Panc1 (cell line): ENCODE measurements around the gene PIP5K1C. TPM values are rescaled to one million over a fixed set of nuclear protein-coding genes. Genes with fewer than 3 reads are reported as not detected.

ENCODE experiments used
- ATAC-seq: fragments of 200-7000 bp; cut with Tn5 transposase; 2 replicates; pipeline ENCODE4 v1.9.1; 2020; ENCODE audit warnings: mild to moderate bottlenecking, moderate library complexity
- BruUV-seq: library from RNA; stranded (reverse); fragments of 400-500 nt; replicated peaks from 2 replicates; lab custom pipeline; 2021; lab: Mats Ljungman, UMichigan
- CTCF ChIA-PET: fragments of 300-600 bp; sonication (Branson Sonifier 250); formaldehyde crosslinking; loops from one replicate; lab custom pipeline; 2022; ENCODE audit warnings: antibody characterized with exemption; lab: Charles Lee
- POLR2A ChIA-PET: fragments of 300-600 bp; sonication (Branson Sonifier 250); formaldehyde crosslinking; loops from one replicate; lab custom pipeline; 2022; ENCODE audit warnings: antibody characterized with exemption; lab: Charles Lee
- DNase-seq: peaks from one replicate; pipeline ENCODE4 v3.0.0-alpha.2; 2010; ENCODE audit warnings: low read depth, low spot score
- H3K27ac ChIP-seq: 2 replicates; pipeline ENCODE4 v1.5.1; 2011; ENCODE audit warnings: mild to moderate bottlenecking, low read length, inconsistent platforms
- H3K27me3 ChIP-seq: fragments of 200-500 bp; sonication (Bioruptor generic); 2 replicates; pipeline ENCODE4 v1.6.0; 2014; ENCODE audit warnings: low read length, inconsistent platforms; ENCODE audit not compliant: control insufficient read depth, insufficient read depth
- H3K36me3 ChIP-seq: fragments of 200-500 bp; sonication (Bioruptor generic); 2 replicates; pipeline ENCODE4 v1.5.1; 2014; ENCODE audit warnings: inconsistent platforms, mild to moderate bottlenecking, low read length, moderate library complexity; ENCODE audit not compliant: control insufficient read depth, insufficient read depth
- H3K4me1 ChIP-seq: 2 replicates; pipeline ENCODE4 v1.5.1; 2011; ENCODE audit warnings: inconsistent platforms, mild to moderate bottlenecking, low read length, moderate library complexity; ENCODE audit not compliant: control insufficient read depth, insufficient read depth
- H3K4me3 ChIP-seq, 2 experiments: 2 replicates each; pipeline ENCODE4 v1.5.1; 2011 to 2012; ENCODE audit warnings: low read depth in 2 of 2, low read length in 2 of 2, mild to moderate bottlenecking in 2 of 2, inconsistent platforms in 1 of 2, moderate library complexity in 1 of 2
- H3K9me3 ChIP-seq: fragments of 200-500 bp; sonication (Bioruptor generic); 2 replicates; pipeline ENCODE4 v1.5.1; 2014; ENCODE audit warnings: low read depth, mild to moderate bottlenecking, inconsistent platforms, low read length, moderate library complexity; ENCODE audit not compliant: control insufficient read depth, insufficient read depth
- POLR2AphosphoS5 ChIP-seq: IDR thresholded peaks from 2 replicates; pipeline ENCODE4 v1.6.1; 2012; ENCODE audit warnings: mild to moderate bottlenecking, low read depth, low read length, moderate library complexity
- SIN3A ChIP-seq: IDR thresholded peaks from 2 replicates; pipeline ENCODE4 v1.6.1; 2012; ENCODE audit warnings: low read depth, mild to moderate bottlenecking, low read length, moderate library complexity, borderline replicate concordance; ENCODE audit not compliant: insufficient read depth
- TCF7L2 ChIP-seq: IDR thresholded peaks from 2 replicates; pipeline ENCODE4 v1.6.1; 2011; ENCODE audit warnings: mild to moderate bottlenecking, low read depth, low read length, inconsistent platforms
- in situ Hi-C: cut with HindIII; loops from 2 replicates; pipeline ENCODE4 v1.10.0; 2016; ENCODE audit warnings: low sequenced_read_pairs, low pct_unique_long_range_greater_than_20kb
- intact Hi-C: fragments of 100-400 bp; cut with micrococcal nuclease; formaldehyde crosslinking; loops from one replicate; pipeline ENCODE4 v1.10.0; 2022; ENCODE audit not compliant: unreplicated experiment
- total RNA-seq: library from RNA; stranded (reverse); gene quantifications from one replicate; pipeline ENCODE4 v1.2.1, GENCODE V29; 2021; ENCODE audit not compliant: unreplicated experiment
- TF ChIP-seq, protein P1 (sequence below): fragments of 450-650 bp; IDR thresholded peaks from 2 replicates; pipeline ENCODE4 v1.5.1; 2017; ENCODE audit warnings: mild to moderate bottlenecking
- TF ChIP-seq, protein P2 (sequence below), 2 experiments: IDR thresholded peaks; 2 replicates each; pipeline ENCODE4 v1.6.1; 2011 to 2012; ENCODE audit warnings: low read depth in 2 of 2, control low read depth in 1 of 2, low read length in 1 of 2, mild to moderate bottlenecking in 1 of 2, moderate library complexity in 1 of 2; ENCODE audit not compliant: insufficient read depth in 1 of 2

The PIP5K1C gene
- total RNA-seq, 1 experiment from 2014 or later = 30.6 TPM

DNA sequence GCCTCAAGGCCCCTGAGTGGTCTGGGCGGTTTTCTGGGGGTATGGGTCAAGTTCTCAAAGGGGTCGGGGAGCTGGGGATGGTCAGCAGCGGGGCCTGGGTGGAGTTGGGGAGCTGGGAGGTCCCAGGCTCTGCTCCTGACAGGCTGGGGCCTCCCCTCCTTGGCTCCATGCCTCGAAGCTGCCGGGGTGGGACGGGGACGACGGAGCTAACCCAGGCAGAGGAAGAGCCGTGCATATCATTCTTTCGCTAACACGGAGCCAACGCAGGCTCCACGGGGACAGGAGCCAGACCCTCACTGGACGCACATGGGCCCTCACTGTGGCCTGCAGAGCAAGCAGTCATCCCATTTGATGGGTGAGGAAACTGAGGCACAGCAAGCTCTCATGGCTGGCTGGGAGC lies 47.8 kb downstream of the PIP5K1C start:
- H3K4me3 ChIP-seq = no peak overlapping the region
- ChIA-PET POLR2A (no interaction called here), CTCF (no interaction called here)
- no TSS peak for BruUV-seq
- no peak overlapping the region for H3K27ac ChIP-seq
- in situ Hi-C loops (no loop called here), intact Hi-C loops (no loop called here)
- DNase-seq (no peak), ATAC-seq (no peak)
- H3K4me1 ChIP-seq = no peaks in the 10 kb centered on the region
- no peaks in the 10 kb centered on the region for H3K36me3 ChIP-seq
- no peak for TF ChIP-seq SIN3A
- TF ChIP-seq, protein P1, sequence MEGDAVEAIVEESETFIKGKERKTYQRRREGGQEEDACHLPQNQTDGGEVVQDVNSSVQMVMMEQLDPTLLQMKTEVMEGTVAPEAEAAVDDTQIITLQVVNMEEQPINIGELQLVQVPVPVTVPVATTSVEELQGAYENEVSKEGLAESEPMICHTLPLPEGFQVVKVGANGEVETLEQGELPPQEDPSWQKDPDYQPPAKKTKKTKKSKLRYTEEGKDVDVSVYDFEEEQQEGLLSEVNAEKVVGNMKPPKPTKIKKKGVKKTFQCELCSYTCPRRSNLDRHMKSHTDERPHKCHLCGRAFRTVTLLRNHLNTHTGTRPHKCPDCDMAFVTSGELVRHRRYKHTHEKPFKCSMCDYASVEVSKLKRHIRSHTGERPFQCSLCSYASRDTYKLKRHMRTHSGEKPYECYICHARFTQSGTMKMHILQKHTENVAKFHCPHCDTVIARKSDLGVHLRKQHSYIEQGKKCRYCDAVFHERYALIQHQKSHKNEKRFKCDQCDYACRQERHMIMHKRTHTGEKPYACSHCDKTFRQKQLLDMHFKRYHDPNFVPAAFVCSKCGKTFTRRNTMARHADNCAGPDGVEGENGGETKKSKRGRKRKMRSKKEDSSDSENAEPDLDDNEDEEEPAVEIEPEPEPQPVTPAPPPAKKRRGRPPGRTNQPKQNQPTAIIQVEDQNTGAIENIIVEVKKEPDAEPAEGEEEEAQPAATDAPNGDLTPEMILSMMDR = no peak
- no peak for TF ChIP-seq POLR2AphosphoS5
- TF ChIP-seq TCF7L2 = no peak
- TF ChIP-seq, protein P2, sequence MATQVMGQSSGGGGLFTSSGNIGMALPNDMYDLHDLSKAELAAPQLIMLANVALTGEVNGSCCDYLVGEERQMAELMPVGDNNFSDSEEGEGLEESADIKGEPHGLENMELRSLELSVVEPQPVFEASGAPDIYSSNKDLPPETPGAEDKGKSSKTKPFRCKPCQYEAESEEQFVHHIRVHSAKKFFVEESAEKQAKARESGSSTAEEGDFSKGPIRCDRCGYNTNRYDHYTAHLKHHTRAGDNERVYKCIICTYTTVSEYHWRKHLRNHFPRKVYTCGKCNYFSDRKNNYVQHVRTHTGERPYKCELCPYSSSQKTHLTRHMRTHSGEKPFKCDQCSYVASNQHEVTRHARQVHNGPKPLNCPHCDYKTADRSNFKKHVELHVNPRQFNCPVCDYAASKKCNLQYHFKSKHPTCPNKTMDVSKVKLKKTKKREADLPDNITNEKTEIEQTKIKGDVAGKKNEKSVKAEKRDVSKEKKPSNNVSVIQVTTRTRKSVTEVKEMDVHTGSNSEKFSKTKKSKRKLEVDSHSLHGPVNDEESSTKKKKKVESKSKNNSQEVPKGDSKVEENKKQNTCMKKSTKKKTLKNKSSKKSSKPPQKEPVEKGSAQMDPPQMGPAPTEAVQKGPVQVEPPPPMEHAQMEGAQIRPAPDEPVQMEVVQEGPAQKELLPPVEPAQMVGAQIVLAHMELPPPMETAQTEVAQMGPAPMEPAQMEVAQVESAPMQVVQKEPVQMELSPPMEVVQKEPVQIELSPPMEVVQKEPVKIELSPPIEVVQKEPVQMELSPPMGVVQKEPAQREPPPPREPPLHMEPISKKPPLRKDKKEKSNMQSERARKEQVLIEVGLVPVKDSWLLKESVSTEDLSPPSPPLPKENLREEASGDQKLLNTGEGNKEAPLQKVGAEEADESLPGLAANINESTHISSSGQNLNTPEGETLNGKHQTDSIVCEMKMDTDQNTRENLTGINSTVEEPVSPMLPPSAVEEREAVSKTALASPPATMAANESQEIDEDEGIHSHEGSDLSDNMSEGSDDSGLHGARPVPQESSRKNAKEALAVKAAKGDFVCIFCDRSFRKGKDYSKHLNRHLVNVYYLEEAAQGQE (IDR thresholded peaks at IDR 0.05; ENCODE audit: insufficient read depth in 1 of 2, low read depth in 2 of 2, low read length in 1 of 2) = no peak
- H3K27me3 ChIP-seq = no peaks in the 10 kb centered on the region
- no peaks in the 10 kb centered on the region for H3K9me3 ChIP-seq

DNA sequence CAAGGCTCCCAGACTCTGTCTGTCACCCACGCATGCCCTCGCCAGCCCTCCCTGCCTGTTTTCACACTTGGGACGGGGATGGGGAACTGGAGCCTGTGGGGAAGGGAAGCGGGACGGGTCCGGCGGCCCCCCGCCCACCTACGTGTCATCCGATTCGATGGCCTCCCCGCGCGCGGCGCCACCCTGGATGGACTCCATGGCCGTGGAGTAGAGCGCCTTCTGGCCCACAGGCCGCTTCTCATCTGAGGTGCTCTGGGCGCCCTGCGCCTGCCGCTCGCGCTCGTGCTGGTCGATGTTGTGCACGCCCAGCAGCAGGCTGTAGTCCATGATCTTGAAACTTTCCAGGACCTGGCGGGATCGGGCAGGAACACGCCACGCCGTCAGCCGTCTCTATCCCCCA lies 48.6 kb downstream of the PIP5K1C start:
- intact Hi-C loops = no loop called here
- H3K9me3 ChIP-seq = no peaks in the 10 kb centered on the region
- no peaks in the 10 kb centered on the region for H3K4me1 ChIP-seq
- H3K36me3 ChIP-seq = no peaks in the 10 kb centered on the region
- no peaks in the 10 kb centered on the region for H3K27me3 ChIP-seq
- no TSS peak for BruUV-seq
- ChIA-PET POLR2A (no interaction called here), CTCF (no interaction called here)
- no peak overlapping the region for H3K27ac ChIP-seq
- no peak overlapping the region for H3K4me3 ChIP-seq
- ATAC-seq (no peak), DNase-seq (no peak)
- in situ Hi-C loops = no loop called here
- TF ChIP-seq, protein P1 = no peak
- TF ChIP-seq, protein P2 (IDR thresholded peaks at IDR 0.05; ENCODE audit: insufficient read depth in 1 of 2, low read depth in 2 of 2, low read length in 1 of 2) = no peak
- no peak for TF ChIP-seq POLR2AphosphoS5
- TF ChIP-seq TCF7L2 = no peak
- TF ChIP-seq SIN3A = no peak
